SKM-1 (cell line): ENCODE results near the gene FOXA2.
"Not testable (repeated sequence)": the region's sequence is repeated elsewhere in the genome, so short reads cannot be mapped to it uniquely, and the experiment has no call there.

Experiments
- DNase-seq: peaks from one replicate; lab custom pipeline; 2025; ENCODE audit not compliant: unreplicated experiment; lab: John Stamatoyannopoulos, UW

FOXA2 gene

DNA sequence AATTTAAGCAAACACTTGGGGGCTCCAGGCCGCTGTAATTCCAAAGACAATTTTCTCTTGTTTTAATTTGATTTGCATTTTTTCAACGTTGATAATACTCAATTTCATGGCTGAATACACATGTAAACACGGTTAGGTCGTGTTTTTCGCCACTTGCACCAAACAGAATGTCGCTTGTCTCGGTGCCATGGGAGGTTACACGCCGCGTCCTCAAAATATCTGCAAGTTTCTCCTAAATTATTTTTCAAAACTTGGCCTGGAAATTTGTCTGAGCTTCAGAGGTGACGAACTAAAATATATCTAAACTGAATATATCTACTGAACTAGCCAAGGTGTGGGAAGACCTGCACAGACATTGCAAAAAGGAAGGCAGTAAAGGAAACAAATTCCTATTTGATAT is 15.0 kb downstream of the FOXA2 start:
- DNase-seq: no peak

GRCh38 chr20:22568872-22569344 is 15.5 kb downstream of the FOXA2 start:
- DNase-seq: no peak

DNA sequence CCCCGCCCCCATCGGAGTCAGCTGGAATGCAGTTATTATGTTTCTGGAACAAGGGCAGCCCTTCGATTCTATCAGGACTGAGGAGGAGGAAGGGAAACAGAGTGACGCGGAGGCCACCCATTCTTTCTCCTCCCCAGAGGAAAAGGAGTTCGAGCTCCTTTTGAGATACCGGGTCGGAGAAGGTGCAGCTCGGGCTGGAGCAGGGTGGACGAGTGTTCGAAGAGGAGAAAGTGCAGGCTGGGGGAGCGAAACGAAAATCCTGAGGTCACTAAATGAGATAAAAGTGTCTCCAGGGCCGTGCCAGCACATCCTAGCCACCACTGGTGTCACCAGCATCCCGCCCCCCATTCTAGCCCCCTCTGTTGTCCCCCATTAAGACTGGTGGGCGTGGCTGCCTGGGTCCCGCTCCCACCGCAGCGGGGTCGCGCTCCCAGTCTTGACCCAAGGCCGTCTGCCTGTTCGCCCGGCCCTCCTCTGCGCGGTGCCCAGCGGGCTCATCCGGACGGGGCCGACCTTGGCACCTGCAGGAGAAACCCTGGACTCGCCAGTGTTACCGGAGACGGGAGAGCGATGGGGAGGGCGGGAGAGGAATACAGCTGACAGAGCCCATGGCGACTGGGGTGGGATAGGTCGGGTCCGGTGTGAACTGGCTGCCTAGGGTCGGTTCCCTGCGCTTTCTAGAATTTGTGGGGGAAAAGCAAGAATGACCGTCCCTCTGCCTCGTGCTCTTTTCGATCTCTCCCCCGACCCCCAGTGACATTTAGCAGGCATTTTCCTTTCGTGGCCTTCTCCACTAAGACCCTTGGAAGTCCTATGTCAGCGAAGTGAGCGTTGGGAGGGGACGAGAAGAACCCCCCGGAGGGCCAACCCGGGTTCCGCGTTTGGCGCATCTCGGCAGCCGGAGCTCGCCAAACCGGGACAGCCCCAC is 16.2 kb downstream of the FOXA2 start:
- no peak for DNase-seq

GRCh38 chr20:22566876-22567658 is 17.3 kb downstream of the FOXA2 start:
- no peak for DNase-seq

GRCh38 chr20:22563062-22563965 is 21.1 kb downstream of the FOXA2 start:
- DNase-seq: no peak

GRCh38 chr20:22562620-22563019 is 21.8 kb downstream of the FOXA2 start:
- no peak for DNase-seq

GRCh38 chr20:22561965-22562577 is 22.3 kb downstream of the FOXA2 start:
- no peak for DNase-seq

DNA sequence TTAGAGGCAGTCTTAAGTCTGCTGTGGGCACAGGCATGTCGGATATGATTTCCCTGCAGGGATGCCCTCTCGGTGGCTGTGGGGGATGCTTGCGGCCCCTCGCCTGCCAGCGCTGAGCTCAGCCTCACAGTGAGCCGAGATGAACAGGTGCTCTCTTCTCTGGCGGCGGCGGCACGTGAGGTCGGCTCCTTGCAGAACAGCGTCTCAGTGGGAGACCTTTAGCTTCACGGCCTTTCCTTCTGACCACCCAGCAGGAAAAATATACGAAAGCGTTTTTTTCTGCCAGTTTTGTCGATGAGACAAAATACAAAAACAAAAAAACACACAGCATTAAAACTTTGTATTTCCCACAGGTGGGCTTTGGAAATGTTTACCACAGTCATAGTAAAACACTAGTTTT is 23.6 kb downstream of the FOXA2 start:
- no peak for DNase-seq

DNA sequence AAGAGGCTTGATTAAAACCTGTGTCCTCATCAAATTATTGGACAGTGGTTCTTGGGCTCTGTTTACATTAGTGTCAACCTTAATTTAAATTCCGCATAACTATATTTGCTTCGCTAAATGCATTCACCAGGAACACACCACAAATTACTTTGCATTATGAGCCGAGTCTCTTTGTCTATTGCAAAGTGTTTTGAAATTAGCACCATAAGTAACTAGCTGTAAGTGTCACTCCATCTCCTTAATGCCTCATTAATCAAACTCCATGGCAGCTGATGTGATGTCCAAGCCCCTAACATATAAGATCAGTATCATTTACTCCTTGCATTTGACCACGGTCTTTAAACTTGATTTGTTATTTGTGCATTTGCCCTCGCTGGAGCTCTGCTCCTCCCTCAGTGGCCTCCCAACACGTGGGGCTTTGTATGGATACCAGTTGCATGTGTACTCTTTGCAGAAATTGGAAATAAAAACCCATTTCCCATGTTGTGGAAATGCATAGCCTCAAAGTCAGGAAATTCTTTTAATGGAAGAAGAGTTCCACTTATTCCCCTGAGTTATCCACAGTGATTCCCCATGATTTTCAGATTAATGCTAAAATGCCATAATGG is 24.6 kb downstream of the FOXA2 start:
- DNase-seq: no peak

DNA sequence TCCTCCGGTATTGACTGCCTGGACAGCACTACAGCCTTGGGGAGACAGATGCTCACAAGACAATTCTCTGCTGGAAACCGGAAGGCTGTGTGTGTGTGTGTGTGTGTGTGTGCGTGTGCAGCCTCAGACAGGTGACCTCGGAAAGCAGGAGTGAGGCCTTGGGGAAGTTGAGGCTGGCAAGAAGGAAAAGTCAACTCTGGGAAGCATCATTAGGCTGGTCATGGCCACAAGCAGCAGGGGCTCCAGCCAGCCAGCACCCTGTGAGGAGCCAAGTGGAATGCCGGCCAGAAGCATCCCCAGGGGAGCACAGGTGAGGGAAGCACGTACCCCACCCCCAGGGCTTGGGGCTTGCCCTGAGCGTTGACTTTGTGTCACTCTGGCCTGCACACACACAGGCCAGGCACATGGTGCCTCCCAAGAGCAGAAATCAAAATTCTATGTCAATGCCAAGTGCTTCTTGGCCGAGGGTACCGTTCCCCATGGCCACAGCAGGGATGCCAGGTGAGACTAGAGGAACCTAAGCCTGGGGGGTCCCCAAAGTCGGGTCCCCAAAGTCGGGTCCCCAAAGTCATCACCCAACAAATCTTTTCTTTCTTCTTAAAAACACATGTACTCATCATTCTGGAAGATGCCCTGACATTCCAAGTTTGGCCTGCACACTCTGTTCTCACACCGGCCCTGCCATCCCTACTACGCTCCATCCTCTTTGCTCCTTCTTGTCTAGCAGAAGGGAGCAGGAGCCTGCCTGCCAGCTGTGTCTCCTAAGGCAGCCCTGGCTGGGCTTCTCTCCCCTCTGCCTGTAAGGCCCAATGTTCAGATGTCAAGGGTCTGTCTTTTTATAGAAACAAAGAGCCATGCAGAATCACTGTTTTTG is 26.7 kb downstream of the FOXA2 start:
- no peak for DNase-seq

- no peak for DNase-seq
These were observed 27.8 kb downstream of the FOXA2 start for GRCh38 chr20:22556565-22557056.

DNA sequence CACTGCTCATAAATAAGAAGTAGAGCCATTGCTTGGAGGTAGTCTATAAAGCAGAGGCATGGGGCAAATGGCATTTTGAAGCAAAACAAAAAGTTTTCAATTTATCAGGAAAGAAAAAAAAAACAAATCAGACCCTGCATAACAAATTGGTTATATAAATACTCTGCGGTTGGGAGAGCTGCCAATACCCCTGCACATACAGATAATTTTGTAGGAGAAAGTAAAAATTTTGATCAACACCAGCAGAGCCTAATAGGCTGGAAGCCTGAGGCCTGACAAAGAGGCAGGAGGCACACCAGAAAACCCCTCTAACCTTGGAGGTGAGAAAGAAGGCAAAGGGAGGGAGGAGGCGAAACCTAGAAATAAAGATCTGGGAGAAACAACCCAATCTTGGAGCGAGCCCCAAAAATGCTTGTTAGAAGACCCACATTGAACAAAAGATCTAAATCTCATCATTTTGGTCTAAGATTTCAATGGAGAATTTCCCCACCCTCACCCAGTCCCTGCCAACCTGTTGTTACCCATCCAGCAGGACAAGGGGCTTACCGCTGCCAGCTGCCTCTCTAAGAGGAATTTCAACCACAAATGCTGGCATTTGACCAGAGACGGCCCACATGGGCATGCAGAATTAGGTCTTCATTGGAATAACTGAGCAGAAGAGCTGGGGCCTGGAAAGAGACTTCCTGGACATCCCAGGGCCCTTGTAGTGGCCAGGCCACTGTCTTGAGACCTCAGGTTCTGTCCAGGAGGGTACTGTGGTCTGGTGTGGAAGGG is 28.4 kb downstream of the FOXA2 start:
- DNase-seq: no peak

GRCh38 chr20:22554391-22554790 is 30.0 kb downstream of the FOXA2 start:
- no peak for DNase-seq

GRCh38 chr20:22550514-22550913 is 33.9 kb downstream of the FOXA2 start:
- DNase-seq: not testable (repeated sequence)

DNA sequence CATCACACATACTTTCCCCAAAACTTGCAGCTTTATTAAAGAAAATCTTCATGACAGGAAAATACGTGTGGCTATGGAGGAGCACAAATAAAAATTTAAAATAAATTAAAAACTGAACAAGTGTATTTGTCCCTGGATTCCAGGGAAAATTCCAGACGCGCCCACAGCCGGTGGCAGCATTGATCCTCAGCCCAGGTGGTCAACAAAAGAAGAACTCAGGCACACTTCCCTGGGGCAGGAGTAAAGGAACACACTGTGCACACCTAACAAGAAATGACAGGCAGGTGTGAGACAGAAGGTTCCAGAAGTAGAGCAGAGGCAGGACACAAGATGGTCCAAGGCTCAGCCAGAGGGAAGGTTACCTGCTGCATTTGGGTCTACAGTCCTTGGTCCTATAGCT is 36.3 kb downstream of the FOXA2 start:
- DNase-seq: no peak

DNA sequence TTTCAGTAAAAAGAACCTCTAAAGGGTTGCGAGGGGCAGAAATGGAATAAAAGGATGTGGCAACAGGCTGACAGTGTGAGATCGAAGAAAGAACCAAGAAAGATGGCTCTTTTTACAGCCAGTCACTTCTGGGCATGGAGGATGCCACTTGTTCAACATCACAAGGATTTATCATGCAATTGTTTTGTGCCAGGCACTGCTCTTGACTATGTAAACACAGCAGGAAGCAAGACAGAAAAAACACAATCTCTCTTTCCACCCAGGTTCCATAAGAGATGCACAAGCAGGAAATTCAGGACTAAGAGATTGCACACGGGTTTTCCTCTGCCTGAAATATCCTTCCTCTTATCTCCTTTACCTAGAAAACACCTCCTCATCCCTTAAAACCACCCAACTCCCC is 38.0 kb downstream of the FOXA2 start:
- no peak for DNase-seq

DNA sequence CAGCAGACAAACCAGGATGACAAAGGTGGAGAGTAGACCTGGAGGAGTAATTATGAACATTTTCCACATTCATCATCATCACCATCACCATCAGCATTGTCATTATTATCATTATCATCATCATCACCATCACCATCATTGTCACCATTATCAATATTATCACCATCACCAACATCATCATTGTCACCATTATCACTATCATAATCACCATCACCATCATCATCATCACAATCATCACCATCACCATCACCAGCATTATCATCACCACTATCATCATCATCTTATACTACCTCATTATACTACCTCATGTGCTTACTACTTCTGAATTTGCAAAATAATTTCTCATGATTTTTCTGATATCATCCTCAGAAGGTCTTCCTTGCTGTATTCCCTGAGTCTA is 39.3 kb downstream of the FOXA2 start:
- no peak for DNase-seq

GRCh38 chr20:22544462-22544861 is 39.9 kb downstream of the FOXA2 start:
- DNase-seq: no peak
